ENCODE measurements around the gene HADHB.
A peak's percentile ranks its signal among the peaks of the same experiment; 100 is the strongest.
"Not testable (repeated sequence)": the region's sequence is repeated elsewhere in the genome, so short reads cannot be mapped to it uniquely, and the experiment has no call there.

HADHB gene

GRCh38 chr2:26255759-26256384 is 11.1 kb downstream of the HADHB start:
- no peak for TF ChIP-seq CTCF (IDR thresholded peaks at IDR 0.05; ENCODE audit: insufficient read depth, low read depth, low read length, missing control alignments)
- H3K4me3 ChIP-seq (ENCODE audit: low read length): no peak overlapping the region
- DNase-seq (ENCODE audit: low read depth): no peak

- H3K4me3 ChIP-seq (ENCODE audit: low read length); DNase-seq (ENCODE audit: low read depth): not testable (repeated sequence)
Observed at GRCh38 chr2:26258836-26259235, 14.1 kb downstream of the HADHB start.

GRCh38 chr2:26268213-26268612 is 23.5 kb downstream of the HADHB start:
- no peak overlapping the region for H3K4me3 ChIP-seq (ENCODE audit: low read length)
- no peak for TF ChIP-seq CTCF (IDR thresholded peaks at IDR 0.05; ENCODE audit: insufficient read depth, low read depth, low read length, missing control alignments)
- no peak for DNase-seq (ENCODE audit: low read depth)

GRCh38 chr2:26268670-26269385 is 24.1 kb downstream of the HADHB start:
- not testable (repeated sequence) for DNase-seq (ENCODE audit: low read depth); H3K4me3 ChIP-seq (ENCODE audit: low read length)

- TF ChIP-seq CTCF (IDR thresholded peaks at IDR 0.05; ENCODE audit: insufficient read depth, low read depth, low read length, missing control alignments): no peak
- H3K4me3 ChIP-seq (ENCODE audit: low read length): no peak overlapping the region
- peak; percentile 89 for DNase-seq (ENCODE audit: low read depth)
Observed at GRCh38 chr2:26269571-26270158, 24.9 kb downstream of the HADHB start.

GRCh38 chr2:26270373-26270772 is 25.6 kb downstream of the HADHB start:
- no peak for TF ChIP-seq CTCF (IDR thresholded peaks at IDR 0.05; ENCODE audit: insufficient read depth, low read depth, low read length, missing control alignments)
- H3K4me3 ChIP-seq (ENCODE audit: low read length): peak overlapping the region; percentile 0
- DNase-seq (ENCODE audit: low read depth): no peak

- DNase-seq (ENCODE audit: low read depth): no peak
- no peak overlapping the region for H3K4me3 ChIP-seq (ENCODE audit: low read length)
- no peak for TF ChIP-seq CTCF (IDR thresholded peaks at IDR 0.05; ENCODE audit: insufficient read depth, low read depth, low read length, missing control alignments)
Observed at GRCh38 chr2:26273501-26273900, 28.8 kb downstream of the HADHB start.

All from epithelial cell of esophagus (primary cell).